Stimulated activated CD4-positive, alpha-beta T cell treated with anti-CD3 and anti-CD28 coated beads, Interleukin-4, amount 100 ng/mL, for 4 hours (primary cell): ENCODE results near the gene GRIN3B.

Experiments
- DNase-seq, 2 experiments: peaks; one replicate each; pipeline ENCODE4 v3.0.0-alpha.2; 2020

The GRIN3B gene

GRCh38 chr19:1008268-1009040 lies 8.2 kb downstream of the GRIN3B start:
- no peak for DNase-seq

GRCh38 chr19:1009041-1009980 lies 9.1 kb downstream of the GRIN3B start:
- no peak for DNase-seq

- DNase-seq, result no peak
These were observed 9.8 kb downstream of the GRIN3B start for GRCh38 chr19:1009981-1010538.

GRCh38 chr19:1010586-1011510 lies 10.6 kb downstream of the GRIN3B start:
- DNase-seq, result no peak

GRCh38 chr19:1011831-1012333 lies 11.7 kb downstream of the GRIN3B start:
- no peak for DNase-seq

GRCh38 chr19:1012334-1012733 lies 12.1 kb downstream of the GRIN3B start:
- no peak for DNase-seq

- no peak for DNase-seq
These were observed 13.0 kb downstream of the GRIN3B start for GRCh38 chr19:1013218-1013617.

GRCh38 chr19:1014161-1015060 lies 14.2 kb downstream of the GRIN3B start:
- no peak for DNase-seq

GRCh38 chr19:1015061-1015781 lies 15.0 kb downstream of the GRIN3B start:
- no peak for DNase-seq

GRCh38 chr19:1015782-1016646 lies 15.8 kb downstream of the GRIN3B start:
- DNase-seq, result no peak

GRCh38 chr19:1016647-1017114 lies 16.5 kb downstream of the GRIN3B start:
- DNase-seq, result no peak

GRCh38 chr19:1017115-1017905 lies 17.1 kb downstream of the GRIN3B start:
- no peak for DNase-seq

GRCh38 chr19:1017906-1018305 lies 17.7 kb downstream of the GRIN3B start:
- DNase-seq, result no peak

GRCh38 chr19:1018393-1018792 lies 18.2 kb downstream of the GRIN3B start:
- no peak for DNase-seq

- no peak for DNase-seq
These were observed 18.9 kb downstream of the GRIN3B start for GRCh38 chr19:1018932-1019615.

- no peak for DNase-seq
These were observed 19.4 kb downstream of the GRIN3B start for GRCh38 chr19:1019616-1019961.

- DNase-seq, result no peak
These were observed 20.0 kb downstream of the GRIN3B start for GRCh38 chr19:1019980-1020867.
